Loucy (cell line): ENCODE data around the gene ZNF749.
A peak's percentile ranks its signal among the peaks of the same experiment; 100 is the strongest.

Experiments used
- H2AFZ ChIP-seq: fragments of 200-600 bp; sonication (generic); 2 replicates; pipeline ENCODE4 v1.6.0; 2016; ENCODE audit warnings: antibody characterized with exemption, mild to moderate bottlenecking, low read length, moderate library complexity
- H3F3A ChIP-seq: fragments of 200-600 bp; 2 replicates; pipeline ENCODE4 v1.6.0; 2016; ENCODE audit warnings: antibody characterized with exemption, low read depth, mild to moderate bottlenecking
- H3K27me3 ChIP-seq: fragments of 200-600 bp; sonication (generic); 2 replicates; pipeline ENCODE4 v1.6.1; 2014; ENCODE audit warnings: low read length, mild to moderate bottlenecking; ENCODE audit not compliant: insufficient read depth, poor library complexity, severe bottlenecking
- H3K36me3 ChIP-seq: fragments of 200-600 bp; sonication (generic); 2 replicates; pipeline ENCODE4 v1.6.1; 2016; ENCODE audit warnings: low read length; ENCODE audit not compliant: insufficient read depth
- H3K4me1 ChIP-seq: fragments of 200-600 bp; sonication (generic); 2 replicates; pipeline ENCODE4 v1.5.1; 2014; ENCODE audit warnings: low read length, mild to moderate bottlenecking; ENCODE audit not compliant: insufficient read depth, poor library complexity, severe bottlenecking
- H3K4me2 ChIP-seq: fragments of 200-600 bp; sonication (generic); 2 replicates; pipeline ENCODE4 v1.6.0; 2014; ENCODE audit warnings: antibody characterized with exemption, low read length, low read depth, mild to moderate bottlenecking; ENCODE audit not compliant: poor library complexity, severe bottlenecking
- H3K4me3 ChIP-seq: fragments of 200-600 bp; sonication (generic); 2 replicates; pipeline ENCODE4 v1.5.1; 2014; ENCODE audit warnings: low read length, mild to moderate bottlenecking, mixed read lengths; ENCODE audit not compliant: poor library complexity, severe bottlenecking
- H3K79me2 ChIP-seq: fragments of 200-600 bp; sonication (generic); 2 replicates; pipeline ENCODE4 v1.6.1; 2014; ENCODE audit warnings: low read length; ENCODE audit not compliant: insufficient read depth
- H3K9ac ChIP-seq: fragments of 200-600 bp; sonication (generic); 2 replicates; pipeline ENCODE4 v1.6.0; 2014; ENCODE audit warnings: mild to moderate bottlenecking, low read depth, low read length, moderate library complexity; ENCODE audit not compliant: poor library complexity, severe bottlenecking
- H3K9me2 ChIP-seq: fragments of 200-600 bp; sonication (generic); replicated peaks from 2 replicates; pipeline ENCODE4 v1.6.1; 2016; ENCODE audit warnings: low read depth, low read length, mixed read lengths
- H3K9me3 ChIP-seq: fragments of 200-600 bp; sonication (generic); 2 replicates; pipeline ENCODE4 v1.6.1; 2014; ENCODE audit warnings: mild to moderate bottlenecking, antibody characterized with exemption, low read length, low read depth; ENCODE audit not compliant: insufficient read depth
- H4K20me1 ChIP-seq: fragments of 200-600 bp; sonication (generic); 2 replicates; pipeline ENCODE4 v1.6.0; 2014; ENCODE audit warnings: antibody characterized with exemption, low read length, mild to moderate bottlenecking; ENCODE audit not compliant: insufficient read depth, poor library complexity, severe bottlenecking
- EZH2phosphoT487 ChIP-seq: fragments of 200-600 bp; IDR thresholded peaks from 2 replicates; pipeline ENCODE4 v1.6.1; 2018; ENCODE audit warnings: antibody characterized with exemption, mild to moderate bottlenecking, moderate library complexity, borderline replicate concordance
- TF ChIP-seq, protein P1 (sequence below): fragments of 200-600 bp; sonication (generic); conservative IDR thresholded peaks from 2 replicates; pipeline ENCODE4 v1.5.1; 2014; ENCODE audit warnings: mild to moderate bottlenecking, antibody characterized with exemption, low read length

The ZNF749 gene

DNA sequence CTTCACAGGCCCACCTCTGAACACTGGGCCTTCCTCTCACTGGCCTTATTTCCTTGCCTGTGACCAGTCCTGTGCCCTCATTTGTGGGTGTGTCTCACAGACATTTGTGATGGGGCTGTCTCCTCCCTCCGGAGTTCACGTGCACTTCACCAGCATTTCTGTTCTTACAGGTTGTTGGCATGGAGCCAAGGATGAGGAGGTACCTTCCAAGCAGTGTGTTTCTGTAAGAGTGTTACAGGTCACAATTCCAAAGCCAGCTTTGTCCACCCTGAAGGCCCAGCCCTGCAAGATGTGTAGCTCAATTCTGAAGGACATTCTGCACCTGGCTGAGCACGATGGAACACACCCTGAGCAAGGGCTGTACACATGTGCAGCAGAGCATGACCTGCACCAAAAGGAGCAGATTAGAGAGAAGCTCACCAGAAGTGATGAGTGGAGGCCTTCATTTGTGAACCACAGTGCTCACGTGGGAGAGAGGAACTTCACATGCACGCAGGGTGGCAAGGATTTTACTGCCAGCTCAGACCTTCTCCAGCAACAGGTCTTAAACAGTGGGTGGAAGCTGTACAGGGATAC, 8.1 kb downstream of the ZNF749 start:
- H3K79me2 ChIP-seq = peaks cover 38% of the 10 kb centered on the region; the same call in 1 of the 2 replicates
- H3K36me3 ChIP-seq = peaks cover 27% of the 10 kb centered on the region; the same call in 1 of the 2 replicates
- H3K4me1 ChIP-seq = peaks cover 8% of the 10 kb centered on the region
- no peaks in the 10 kb centered on the region for H4K20me1 ChIP-seq
- no peaks in the 10 kb centered on the region for H3K9me3 ChIP-seq
- no peak overlapping the region for H3K4me3 ChIP-seq
- H3K9me2 ChIP-seq = no peaks in the 10 kb centered on the region
- H2AFZ ChIP-seq = no peak overlapping the region
- H3K4me2 ChIP-seq = no peak overlapping the region
- H3F3A ChIP-seq = no peaks in the 10 kb centered on the region
- H3K27me3 ChIP-seq = no peaks in the 10 kb centered on the region
- TF ChIP-seq, protein P1, sequence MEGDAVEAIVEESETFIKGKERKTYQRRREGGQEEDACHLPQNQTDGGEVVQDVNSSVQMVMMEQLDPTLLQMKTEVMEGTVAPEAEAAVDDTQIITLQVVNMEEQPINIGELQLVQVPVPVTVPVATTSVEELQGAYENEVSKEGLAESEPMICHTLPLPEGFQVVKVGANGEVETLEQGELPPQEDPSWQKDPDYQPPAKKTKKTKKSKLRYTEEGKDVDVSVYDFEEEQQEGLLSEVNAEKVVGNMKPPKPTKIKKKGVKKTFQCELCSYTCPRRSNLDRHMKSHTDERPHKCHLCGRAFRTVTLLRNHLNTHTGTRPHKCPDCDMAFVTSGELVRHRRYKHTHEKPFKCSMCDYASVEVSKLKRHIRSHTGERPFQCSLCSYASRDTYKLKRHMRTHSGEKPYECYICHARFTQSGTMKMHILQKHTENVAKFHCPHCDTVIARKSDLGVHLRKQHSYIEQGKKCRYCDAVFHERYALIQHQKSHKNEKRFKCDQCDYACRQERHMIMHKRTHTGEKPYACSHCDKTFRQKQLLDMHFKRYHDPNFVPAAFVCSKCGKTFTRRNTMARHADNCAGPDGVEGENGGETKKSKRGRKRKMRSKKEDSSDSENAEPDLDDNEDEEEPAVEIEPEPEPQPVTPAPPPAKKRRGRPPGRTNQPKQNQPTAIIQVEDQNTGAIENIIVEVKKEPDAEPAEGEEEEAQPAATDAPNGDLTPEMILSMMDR = no peak
- no peak for TF ChIP-seq EZH2phosphoT487
- H3K9ac ChIP-seq = no peak overlapping the region

DNA sequence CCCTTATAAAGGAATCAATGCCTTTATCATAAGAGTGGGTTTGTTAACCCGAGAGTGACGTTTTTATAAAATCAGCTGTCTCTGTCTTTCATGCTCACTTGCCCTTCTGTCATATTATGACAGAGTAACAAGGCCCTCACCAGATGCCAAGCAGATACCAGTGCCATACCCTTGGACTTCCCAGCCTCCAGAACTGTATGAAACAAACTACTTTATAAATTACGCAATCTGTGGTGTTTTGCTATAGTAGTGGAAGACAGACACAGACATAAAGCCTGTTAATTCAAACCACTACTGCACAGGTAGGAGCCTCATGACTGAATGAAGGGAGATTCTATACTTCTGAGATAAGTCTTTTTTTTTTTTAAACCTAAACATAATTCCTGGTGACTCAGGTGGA, 17.2 kb downstream of the ZNF749 start:
- TF ChIP-seq, protein P1 = no peak
- no peak for TF ChIP-seq EZH2phosphoT487
- Histone ChIP-seq H3F3A (no peaks in the 10 kb centered on the region), H3K79me2 (no peaks in the 10 kb centered on the region), H3K27me3 (no peaks in the 10 kb centered on the region), H3K9me3 (no peaks in the 10 kb centered on the region), H3K9ac (no peak overlapping the region), H2AFZ (no peak overlapping the region), H4K20me1 (no peaks in the 10 kb centered on the region), H3K9me2 (no peaks in the 10 kb centered on the region), H3K4me1 (no peaks in the 10 kb centered on the region), H3K4me3 (no peak overlapping the region), H3K4me2 (no peak overlapping the region), H3K36me3 (no peaks in the 10 kb centered on the region)

DNA sequence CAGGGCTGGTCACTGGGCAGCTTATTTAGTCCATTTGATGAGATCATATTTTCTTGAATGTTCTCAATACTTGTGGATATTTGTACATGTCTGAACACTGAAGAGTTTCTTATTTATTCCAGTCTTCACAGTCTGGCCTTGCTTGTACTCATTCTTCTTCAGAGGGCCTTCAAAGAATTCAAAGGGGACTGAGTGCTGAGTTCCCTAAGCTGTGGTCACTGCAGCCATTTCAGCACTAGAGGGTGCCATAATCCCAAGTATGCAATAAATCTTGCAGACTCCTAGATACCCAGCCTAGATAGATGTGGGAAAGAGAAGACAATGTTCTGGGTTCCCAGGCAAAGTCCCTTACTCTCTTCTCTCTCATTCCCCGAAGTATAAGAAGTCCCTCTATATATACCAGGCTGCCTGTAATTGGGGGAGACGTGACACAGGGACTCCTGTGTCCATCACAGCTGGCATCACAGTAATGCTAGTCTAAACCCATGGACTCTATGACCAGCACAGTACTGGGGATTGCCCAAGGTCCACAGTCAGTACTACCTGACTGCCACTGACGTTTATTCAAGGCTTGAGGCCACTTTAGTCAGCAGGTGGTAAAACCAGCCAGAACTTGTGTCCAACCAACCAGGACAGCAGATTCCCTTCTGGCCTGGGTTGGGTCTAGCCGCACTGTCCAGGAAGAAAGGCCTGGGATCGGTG, 30.7 kb downstream of the ZNF749 start:
- no peaks in the 10 kb centered on the region for H3F3A ChIP-seq
- H3K36me3 ChIP-seq = no peaks in the 10 kb centered on the region
- no peak overlapping the region for H3K9ac ChIP-seq
- H2AFZ ChIP-seq = no peak overlapping the region
- no peaks in the 10 kb centered on the region for H4K20me1 ChIP-seq
- no peaks in the 10 kb centered on the region for H3K79me2 ChIP-seq
- no peak overlapping the region for H3K4me2 ChIP-seq
- no peaks in the 10 kb centered on the region for H3K4me1 ChIP-seq
- no peaks in the 10 kb centered on the region for H3K9me2 ChIP-seq
- no peaks in the 10 kb centered on the region for H3K27me3 ChIP-seq
- peaks cover 3% of the 10 kb centered on the region; the same call in 1 of the 2 replicates for H3K9me3 ChIP-seq
- no peak overlapping the region for H3K4me3 ChIP-seq
- TF ChIP-seq, protein P1 = peak; percentile 92
- TF ChIP-seq EZH2phosphoT487 = no peak
